HFF-Myc (cell line): ENCODE measurements around the gene VAMP2.
"Not testable (repeated sequence)": the region's sequence is repeated elsewhere in the genome, so short reads cannot be mapped to it uniquely, and the experiment has no call there.

Experiments used
- DNase-seq: peaks from one replicate; pipeline ENCODE4 v3.0.0-alpha.2; 2011; ENCODE audit warnings: low read depth; ENCODE audit errors: extremely low read depth
- H3K4me3 ChIP-seq: replicated peaks from 2 replicates; pipeline ENCODE4 v1.5.1; 2011; ENCODE audit warnings: low read depth, mild to moderate bottlenecking, control low read depth, low read length
- CTCF ChIP-seq: IDR thresholded peaks from 2 replicates; pipeline ENCODE4 v1.5.1; 2012; ENCODE audit warnings: mild to moderate bottlenecking, low read depth, low read length, control low read depth; ENCODE audit errors: missing control alignments

The VAMP2 gene

GRCh38 chr17:8173871-8174322 is 11.1 kb upstream of the VAMP2 start:
- H3K4me3 ChIP-seq: peak overlapping the region; percentile 27
- TF ChIP-seq CTCF: no peak
- DNase-seq: no peak

GRCh38 chr17:8173056-8173870 is 10.5 kb upstream of the VAMP2 start:
- H3K4me3 ChIP-seq: peak overlapping the region; percentile 27
- no peak for TF ChIP-seq CTCF
- DNase-seq: peak; percentile 99

DNA sequence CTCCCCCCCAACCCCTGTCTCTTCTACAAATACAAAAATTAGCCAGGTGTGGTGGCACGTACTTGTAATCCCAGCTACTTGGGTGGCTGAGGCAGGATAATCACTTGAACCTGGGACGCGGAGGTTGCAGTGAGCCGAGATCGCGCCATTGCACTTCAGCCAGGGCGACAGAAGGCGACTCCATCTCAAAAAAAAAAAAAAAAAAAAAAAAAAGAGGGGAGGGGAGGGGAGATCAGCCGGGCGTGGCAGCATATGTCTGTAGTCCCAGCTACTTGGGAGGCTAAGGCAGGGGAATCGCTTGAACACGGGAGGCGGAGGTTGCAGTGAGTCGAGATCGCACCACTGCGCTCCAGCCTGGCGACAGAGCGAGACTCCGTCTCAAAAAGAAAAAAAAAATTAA is 7.4 kb upstream of the VAMP2 start:
- H3K4me3 ChIP-seq, DNase-seq: not testable (repeated sequence)

- TF ChIP-seq CTCF: no peak
- DNase-seq: no peak
- no peak overlapping the region for H3K4me3 ChIP-seq
Measured at GRCh38 chr17:8167526-8167925, 4.8 kb upstream of the VAMP2 start.

DNA sequence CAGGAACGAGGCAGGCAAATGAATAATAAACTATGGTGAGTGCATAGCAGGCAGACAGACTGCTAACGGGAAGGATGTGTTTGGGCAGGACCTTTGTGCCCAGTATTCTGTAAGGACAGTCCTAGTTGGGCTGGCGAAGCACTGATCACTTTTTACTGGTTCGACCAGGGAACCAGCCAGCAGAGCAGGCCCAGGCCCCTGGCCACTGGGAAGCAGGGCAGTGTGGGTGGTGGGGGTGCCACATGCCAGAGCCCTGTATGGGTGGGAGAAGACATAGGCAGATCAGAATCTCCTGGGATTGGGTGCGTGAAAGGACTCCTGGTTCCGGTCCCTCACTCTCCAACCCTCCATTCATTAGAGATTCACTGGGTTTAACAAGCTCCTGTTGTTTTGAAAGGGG is 4.0 kb upstream of the VAMP2 start:
- DNase-seq: no peak
- H3K4me3 ChIP-seq: no peak overlapping the region
- no peak for TF ChIP-seq CTCF

GRCh38 chr17:8164815-8165131 is 2.0 kb upstream of the VAMP2 start:
- DNase-seq: no peak
- no peak for TF ChIP-seq CTCF
- H3K4me3 ChIP-seq: no peak overlapping the region

DNA sequence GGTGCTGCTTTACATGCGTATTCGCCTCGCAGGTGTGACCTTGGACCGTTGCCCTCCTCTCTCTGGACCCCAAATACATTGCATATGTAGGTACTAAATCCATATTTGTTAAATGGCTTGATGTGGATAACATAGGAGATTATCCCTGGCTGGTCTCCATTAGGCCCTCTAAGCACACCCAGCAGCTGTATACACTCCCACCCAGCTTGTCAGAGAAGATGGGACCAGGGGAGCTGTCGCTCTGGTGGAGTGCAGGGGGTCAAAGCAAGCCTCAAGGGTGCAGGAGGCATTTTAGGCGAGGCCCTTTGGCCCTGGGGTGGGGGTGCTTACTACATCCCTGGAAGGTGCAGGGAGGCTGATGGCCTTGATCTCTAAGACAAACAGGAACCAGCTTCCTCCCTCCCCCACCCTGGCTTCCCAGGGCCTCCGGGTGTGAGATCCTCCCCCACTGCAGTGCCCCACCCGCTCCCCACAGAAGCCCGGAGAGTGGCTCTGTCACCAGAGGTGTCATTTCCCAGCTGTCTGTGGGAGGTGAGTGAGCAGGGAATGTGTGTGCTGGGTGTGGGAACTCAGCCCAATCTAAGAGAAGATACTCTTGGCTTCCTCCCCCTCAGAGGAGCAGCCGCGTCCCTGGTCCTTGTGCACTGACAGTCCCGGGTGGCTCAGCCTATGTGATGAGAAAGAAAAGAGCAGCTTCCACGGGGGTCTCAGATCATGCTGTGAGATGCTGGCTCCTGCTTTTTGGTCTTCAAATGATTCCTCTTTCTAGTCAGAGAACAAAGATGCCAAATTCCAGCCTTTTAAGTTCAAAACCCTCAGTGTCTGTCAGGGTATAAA is 1.4 kb upstream of the VAMP2 start:
- TF ChIP-seq CTCF: no peak
- no peak for DNase-seq
- no peak overlapping the region for H3K4me3 ChIP-seq
